IMR-90 (cell line): ENCODE data around the gene UMODL1. TPM values are rescaled to one million over a fixed set of nuclear protein-coding genes. Genes with fewer than 3 reads are reported as not detected.

Source experiments
- ATAC-seq: fragments of 200-7000 bp; cut with Tn5 transposase; 2 replicates; pipeline ENCODE4 v1.9.1; 2020; ENCODE audit warnings: low read depth, mild to moderate bottlenecking, moderate library complexity
- BruUV-seq: library from RNA; stranded (reverse); fragments of 400-500 nt; replicated peaks from 2 replicates; lab custom pipeline; 2021; lab: Mats Ljungman, UMichigan
- CTCF ChIA-PET: fragments of 300-600 bp; formaldehyde crosslinking; extraction: SDS; loops from one replicate; lab custom pipeline; 2021; ENCODE audit warnings: antibody characterized with exemption; lab: Yijun Ruan, JAX
- POLR2A ChIA-PET: fragments of 300-600 bp; sonication (Branson Sonifier 250); formaldehyde crosslinking; loops from one replicate; lab custom pipeline; 2022; ENCODE audit warnings: antibody characterized with exemption; ENCODE audit not compliant: unreplicated experiment; lab: Charles Lee
- DNase-seq: peaks from one replicate; pipeline ENCODE4 v3.0.0; 2013
- H2AFZ ChIP-seq: replicated peaks from 2 replicates; pipeline ENCODE3; 2013; ENCODE audit warnings: low read length, mild to moderate bottlenecking; ENCODE audit not compliant: poor library complexity
- H2AK5ac ChIP-seq: 2 replicates; pipeline ENCODE4 v1.6.1; 2013; ENCODE audit warnings: low read depth, low read length, inconsistent platforms
- H2AK9ac ChIP-seq: replicated peaks from 2 replicates; pipeline ENCODE3; 2013; ENCODE audit warnings: mild to moderate bottlenecking, low read depth, low read length, moderate library complexity; ENCODE audit not compliant: poor library complexity
- H2BK120ac ChIP-seq: 2 replicates; pipeline ENCODE4 v1.6.1; 2013; ENCODE audit warnings: low read depth, low read length, inconsistent platforms
- H2BK15ac ChIP-seq: 3 replicates; pipeline ENCODE4 v1.6.1; 2013; ENCODE audit warnings: low read depth, low read length, inconsistent platforms
- H2BK20ac ChIP-seq: 2 replicates; pipeline ENCODE4 v1.6.1; 2013; ENCODE audit warnings: low read depth, mild to moderate bottlenecking, inconsistent platforms, low read length, moderate library complexity
- H2BK5ac ChIP-seq: 2 replicates; pipeline ENCODE4 v1.6.1; 2013; ENCODE audit warnings: mild to moderate bottlenecking, low read depth, low read length, inconsistent platforms; ENCODE audit not compliant: poor library complexity, severe bottlenecking
- H3K14ac ChIP-seq: replicated peaks from 2 replicates; pipeline ENCODE4 v1.6.1; 2013; ENCODE audit warnings: low read depth, low read length, inconsistent platforms
- H3K18ac ChIP-seq: 2 replicates; pipeline ENCODE4 v1.6.1; 2013; ENCODE audit warnings: low read depth, low read length, control low read depth
- H3K23ac ChIP-seq: 2 replicates; pipeline ENCODE4 v1.6.1; 2013; ENCODE audit warnings: low read depth, low read length, inconsistent platforms
- H3K27ac ChIP-seq: 2 replicates; pipeline ENCODE4 v1.5.1; 2013; ENCODE audit warnings: mild to moderate bottlenecking, control low read depth, low read length; ENCODE audit not compliant: insufficient read depth
- H3K27me3 ChIP-seq: 2 replicates; pipeline ENCODE4 v1.6.1; 2013; ENCODE audit warnings: low read length; ENCODE audit not compliant: control insufficient read depth, insufficient read depth
- H3K36me3 ChIP-seq: 2 replicates; pipeline ENCODE4 v1.6.1; 2013; ENCODE audit warnings: low read length, mixed read lengths; ENCODE audit not compliant: control insufficient read depth, insufficient read depth
- H3K4ac ChIP-seq: 2 replicates; pipeline ENCODE4 v1.6.1; 2013; ENCODE audit warnings: low read depth, low read length, inconsistent platforms
- H3K4me1 ChIP-seq: 2 replicates; pipeline ENCODE4 v1.6.1; 2013; ENCODE audit warnings: low read length, mixed read lengths; ENCODE audit not compliant: control insufficient read depth, insufficient read depth
- H3K4me2 ChIP-seq: 2 replicates; pipeline ENCODE4 v1.6.1; 2013; ENCODE audit warnings: low read depth, mild to moderate bottlenecking, control low read depth, low read length, moderate library complexity
- H3K4me3 ChIP-seq: 2 replicates; pipeline ENCODE4 v1.5.1; 2013; ENCODE audit warnings: low read depth, mild to moderate bottlenecking, control low read depth, low read length, moderate library complexity; ENCODE audit not compliant: insufficient read depth
- H3K56ac ChIP-seq: 2 replicates; pipeline ENCODE4 v1.6.1; 2013; ENCODE audit warnings: low read length, inconsistent platforms; ENCODE audit not compliant: insufficient read depth; ENCODE audit errors: extremely low read depth
- H3K79me1 ChIP-seq, 2 experiments: 2 replicates each; pipeline ENCODE4 v1.6.1; 2013; ENCODE audit warnings: low read length in 2 of 2, inconsistent platforms in 1 of 2, low read depth in 1 of 2
- H3K9ac ChIP-seq: 2 replicates; pipeline ENCODE4 v1.6.1; 2013; ENCODE audit warnings: low read depth, low read length, control low read depth
- H3K9me1 ChIP-seq: 2 replicates; pipeline ENCODE4 v1.6.1; 2013; ENCODE audit warnings: low read length, inconsistent platforms; ENCODE audit not compliant: insufficient read depth
- H3K9me3 ChIP-seq: 2 replicates; pipeline ENCODE4 v1.6.1; 2013; ENCODE audit warnings: low read length; ENCODE audit not compliant: control insufficient read depth, insufficient read depth
- H4K20me1 ChIP-seq: 2 replicates; pipeline ENCODE4 v1.6.1; 2013; ENCODE audit warnings: low read length, inconsistent platforms; ENCODE audit not compliant: insufficient read depth
- H4K5ac ChIP-seq: 2 replicates; pipeline ENCODE4 v1.6.1; 2013; ENCODE audit warnings: mild to moderate bottlenecking, low read depth, low read length, control low read depth
- H4K8ac ChIP-seq, 2 experiments: 2 replicates each; pipeline ENCODE4 v1.6.1; 2013; ENCODE audit warnings: low read depth in 2 of 2, low read length in 2 of 2, control low read depth in 1 of 2, inconsistent platforms in 1 of 2
- H4K91ac ChIP-seq: 2 replicates; pipeline ENCODE4 v1.6.1; 2013; ENCODE audit warnings: low read depth, low read length, inconsistent platforms; ENCODE audit not compliant: insufficient read depth
- FOS ChIP-seq: fragments of 150-350 bp; IDR thresholded peaks from 2 replicates; pipeline ENCODE4 v1.6.1; 2016; ENCODE audit warnings: low read depth, low read length
- WGBS, 2 experiments: methylation state at CpG; one replicate each; pipeline versions ENCODE4 v1.1.5 to v1.1.7; 2013; ENCODE audit warnings: missing lambda C conversion rate in 2 of 2; ENCODE audit not compliant: insufficient read length in 1 of 2; ENCODE audit errors: extremely low coverage in 2 of 2; 5-methylcytosine and 5-hydroxymethylcytosine counted together
- dilution Hi-C: fragments of 300-500 bp; cut with HindIII; formaldehyde crosslinking; loops from one replicate; pipeline ENCODE4 v1.14.3; 2018; ENCODE audit warnings: low sequenced_read_pairs; ENCODE audit not compliant: unreplicated experiment
- in situ Hi-C: fragments of 300-500 bp; cut with MboI; formaldehyde crosslinking; loops from 3 replicates; pipeline ENCODE4 v1.14.3; 2019; ENCODE audit warnings: low sequenced_read_pairs, inconsistent platforms, mixed read lengths
- intact Hi-C: fragments of 100-400 bp; cut with micrococcal nuclease; formaldehyde crosslinking; loops from 2 replicates; pipeline ENCODE4 v1.10.0; 2022
- polyA plus RNA-seq, 3 experiments: library from polyadenylated mRNA; depleted of rRNA; stranded (reverse); fragments of >200 nt; gene quantifications; 2 replicates each; pipeline ENCODE4 v1.2.3, GENCODE V29; 2012; ENCODE audit warnings: low replicate concordance in 1 of 3
- total RNA-seq: library from RNA; depleted of rRNA; stranded (reverse); fragments of >200 nt; gene quantifications from 2 replicates; pipeline ENCODE4 v1.2.3, GENCODE V29; 2012
- TF ChIP-seq, protein P1 (sequence below): fragments of 150-350 bp; IDR thresholded peaks from 2 replicates; pipeline ENCODE4 v1.6.1; 2017; ENCODE audit warnings: mild to moderate bottlenecking, antibody characterized with exemption, low read length, low read depth

UMODL1 gene
- total and polyA plus RNA-seq, 2 of the 4 experiments (the other 2 are of a cell fraction) = 0.02 TPM; not detected in 1

DNA sequence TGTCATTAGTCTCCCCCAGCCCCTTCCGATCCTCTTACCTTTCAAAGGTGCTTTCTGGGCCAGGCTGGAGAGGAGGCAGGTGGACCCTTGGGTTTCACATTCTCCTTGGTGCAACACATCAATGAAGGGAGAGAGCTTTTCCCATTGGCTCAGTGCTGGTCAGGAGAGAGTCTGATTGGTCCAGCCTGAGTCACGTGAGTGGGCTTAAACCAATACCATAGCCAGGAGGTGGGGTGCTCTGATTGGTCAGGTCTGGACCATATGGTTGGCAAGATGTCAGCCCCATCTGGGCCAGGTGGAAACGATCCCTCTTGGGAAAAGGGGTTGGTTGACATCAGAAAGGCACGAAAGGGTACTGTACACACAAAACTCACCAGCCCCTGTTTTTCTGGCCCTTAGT, 103.1 kb downstream of the UMODL1 start:
- Histone ChIP-seq H2BK5ac (no peak overlapping the region), H3K23ac (no peak overlapping the region), H3K56ac (no peak overlapping the region), H3K9me1 (no peaks in the 10 kb centered on the region), H2BK15ac (no peak overlapping the region), H3K27me3 (peaks cover 19% of the 10 kb centered on the region), H4K5ac (no peak overlapping the region), H4K20me1 (no peaks in the 10 kb centered on the region), H3K9me3 (no peaks in the 10 kb centered on the region; the same call in 1 of the 2 replicates), H3K36me3 (no peaks in the 10 kb centered on the region), H3K4ac (no peak overlapping the region), H3K9ac (no peak overlapping the region), H3K27ac (no peak overlapping the region), H4K91ac (no peak overlapping the region), H2BK20ac (no peak overlapping the region), H3K4me1 (no peaks in the 10 kb centered on the region), H2AK9ac (no peak overlapping the region), H3K18ac (no peak overlapping the region), H3K79me1 (no peaks in the 10 kb centered on the region), H2BK120ac (no peak overlapping the region), H3K4me3 (no peak overlapping the region), H2AFZ (no peak overlapping the region), H3K4me2 (no peak overlapping the region), H2AK5ac (no peak overlapping the region), H4K8ac (no peak overlapping the region), H3K14ac (no peak overlapping the region)
- in situ Hi-C loops = loop anchor here (25.0 kb wide), 1 partner anchor 663 kb away; no protein-coding TSS in a partner anchor
- no CpG with 5 or more reads among the region's 4 CpGs for WGBS, 2 experiments
- TF ChIP-seq, protein P1, sequence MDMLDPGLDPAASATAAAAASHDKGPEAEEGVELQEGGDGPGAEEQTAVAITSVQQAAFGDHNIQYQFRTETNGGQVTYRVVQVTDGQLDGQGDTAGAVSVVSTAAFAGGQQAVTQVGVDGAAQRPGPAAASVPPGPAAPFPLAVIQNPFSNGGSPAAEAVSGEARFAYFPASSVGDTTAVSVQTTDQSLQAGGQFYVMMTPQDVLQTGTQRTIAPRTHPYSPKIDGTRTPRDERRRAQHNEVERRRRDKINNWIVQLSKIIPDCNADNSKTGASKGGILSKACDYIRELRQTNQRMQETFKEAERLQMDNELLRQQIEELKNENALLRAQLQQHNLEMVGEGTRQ = peak; percentile 38; the same call in 1 of the 2 replicates
- no peak for TF ChIP-seq FOS
- ATAC-seq (no peak), DNase-seq (no peak)
- intact Hi-C loops = no loop called here
- ChIA-PET POLR2A (no interaction called here), CTCF (no interaction called here)
- dilution Hi-C loops = no loop called here
- no TSS peak for BruUV-seq
